GM12874 (cell line): Measurements from ENCODE around the gene TXNL4A.

Experiments used
- CTCF ChIP-seq: IDR thresholded peaks from 2 replicates; pipeline ENCODE4 v1.5.1; 2011; ENCODE audit warnings: low read depth, mild to moderate bottlenecking, control low read depth, low read length, moderate library complexity; ENCODE audit not compliant: insufficient read depth

The TXNL4A gene

GRCh38 chr18:79947881-79948610, 40.3 kb downstream of the TXNL4A start:
- TF ChIP-seq CTCF: no peak

DNA sequence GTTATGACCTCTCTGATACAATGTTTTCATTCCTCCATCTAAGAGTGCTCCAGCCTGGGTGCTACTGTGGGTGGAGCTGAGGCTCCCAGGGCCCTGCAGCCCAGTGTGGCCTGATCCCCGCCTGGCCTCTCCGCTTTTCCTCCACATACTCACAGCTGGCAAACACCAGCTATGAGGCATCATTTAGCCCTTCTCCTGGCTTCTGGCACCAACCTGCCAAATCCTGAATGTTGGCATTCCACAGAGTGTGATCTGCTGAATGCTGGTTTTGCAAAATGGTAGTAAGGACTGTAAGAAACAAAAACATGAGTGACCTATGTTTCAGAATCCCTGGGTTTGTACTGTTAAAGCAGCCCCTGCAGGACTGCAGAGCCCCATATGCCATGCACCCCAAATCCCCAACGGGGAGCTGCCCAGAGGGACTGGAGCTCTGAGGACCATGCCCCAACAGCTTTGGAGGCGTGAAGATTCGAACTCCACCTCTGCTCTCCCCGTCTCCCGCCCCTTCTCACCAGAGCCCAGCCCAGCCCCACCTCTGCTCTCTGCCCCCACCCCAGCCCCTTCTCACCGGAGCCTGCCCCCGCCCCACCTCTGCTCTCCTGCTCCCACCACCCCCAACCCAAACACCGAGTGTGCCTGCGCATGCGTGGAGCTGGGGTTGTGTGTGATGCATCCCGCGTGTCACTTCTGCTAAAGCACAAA, 41.2 kb downstream of the TXNL4A start:
- TF ChIP-seq CTCF: no peak

GRCh38 chr18:79945118-79946042, 43.0 kb downstream of the TXNL4A start:
- no peak for TF ChIP-seq CTCF

DNA sequence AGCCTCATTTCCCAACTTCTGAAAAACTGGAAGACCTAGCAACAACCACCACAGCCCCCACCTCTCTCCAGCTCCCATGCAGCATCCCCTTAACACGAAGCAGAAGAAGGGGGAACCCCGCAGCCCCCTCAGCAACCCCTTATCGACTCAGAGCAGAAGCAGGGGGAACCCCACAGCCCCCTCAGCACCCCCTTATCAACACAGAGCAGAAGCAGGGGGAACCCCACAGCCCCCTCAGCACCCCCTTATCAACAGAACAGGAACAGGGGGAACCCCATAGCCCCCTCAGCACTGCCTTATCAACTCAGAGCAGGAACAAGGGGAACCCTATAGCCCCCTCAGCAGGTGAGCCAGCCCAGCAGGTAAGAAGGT, 43.6 kb downstream of the TXNL4A start:
- no peak for TF ChIP-seq CTCF

DNA sequence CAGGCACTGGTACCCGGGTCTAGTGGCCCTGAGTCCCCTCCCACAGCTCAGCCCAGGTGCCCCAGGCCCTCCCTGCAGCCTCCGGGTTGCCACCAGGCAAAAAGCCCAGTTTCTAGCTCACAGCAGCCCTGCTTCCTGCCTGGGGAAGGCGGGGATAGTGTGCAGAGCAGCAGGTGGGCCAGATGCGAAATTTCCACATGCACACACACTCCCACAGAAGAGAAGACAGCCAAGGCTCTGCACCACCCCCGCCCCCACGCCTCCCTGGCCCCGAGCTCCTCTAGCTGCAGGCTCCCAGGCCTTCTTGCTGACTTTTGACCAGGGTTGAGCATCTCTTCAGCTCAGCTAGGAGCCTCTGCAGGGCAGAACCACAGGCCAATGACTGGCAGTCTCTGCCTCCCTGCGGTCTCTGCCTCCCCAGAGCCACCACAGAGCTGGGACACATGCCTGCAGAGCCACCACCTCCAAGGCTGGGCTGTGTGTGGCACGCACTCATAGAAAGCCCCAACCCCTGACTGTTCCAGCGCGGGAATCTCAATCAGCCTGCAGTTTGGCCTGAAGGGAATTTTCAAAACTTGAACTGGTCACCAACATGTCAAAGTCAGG, 44.1 kb downstream of the TXNL4A start:
- TF ChIP-seq CTCF: no peak

- no peak for TF ChIP-seq CTCF
These were observed 44.7 kb downstream of the TXNL4A start for GRCh38 chr18:79943608-79944125.
